Hepatocyte (in vitro differentiated cells): ENCODE data around the gene IGF2.

ENCODE experiments used
- CTCF ChIP-seq: fragments of 200-600 bp; sonication (generic); IDR thresholded peaks from 2 replicates; pipeline ENCODE4 v1.5.1; 2016; ENCODE audit warnings: antibody characterized with exemption, mild to moderate bottlenecking; ENCODE audit not compliant: poor library complexity
- EZH2phosphoT487 ChIP-seq: fragments of 200-600 bp; sonication (generic); IDR thresholded peaks from one replicate; pipeline ENCODE4 v1.6.1; 2018; ENCODE audit warnings: antibody characterized with exemption, mild to moderate bottlenecking, low read depth, moderate library complexity; ENCODE audit not compliant: unreplicated experiment, severe bottlenecking

GRCh38 chr11:2102883-2103213 lies 36.3 kb downstream of the IGF2 start:
- TF ChIP-seq CTCF (no peak), EZH2phosphoT487 (no peak)
